ENCODE results near the gene CHST2.

The CHST2 gene

GRCh38 chr3:143165211-143165610, 45.6 kb downstream of the CHST2 start:
- no peak for TF ChIP-seq GATA2 (IDR thresholded peaks at IDR 0.05; ENCODE audit: low read depth, low read length)
- TF ChIP-seq GATA3 (IDR thresholded peaks at IDR 0.05; ENCODE audit: low read depth, low read length), result no peak

GRCh38 chr3:143166376-143166775, 46.8 kb downstream of the CHST2 start:
- TF ChIP-seq GATA3 (IDR thresholded peaks at IDR 0.05; ENCODE audit: low read depth, low read length) (no peak), GATA2 (IDR thresholded peaks at IDR 0.05; ENCODE audit: low read depth, low read length) (no peak)

- TF ChIP-seq GATA3 (IDR thresholded peaks at IDR 0.05; ENCODE audit: low read depth, low read length), result no peak
Measured at GRCh38 chr3:143167969-143168854, 48.6 kb downstream of the CHST2 start.

GRCh38 chr3:143168855-143169192, 49.3 kb downstream of the CHST2 start:
- TF ChIP-seq GATA3 (IDR thresholded peaks at IDR 0.05; ENCODE audit: low read depth, low read length) (no peak), GATA2 (IDR thresholded peaks at IDR 0.05; ENCODE audit: low read depth, low read length) (no peak)

- TF ChIP-seq GATA3 (IDR thresholded peaks at IDR 0.05; ENCODE audit: low read depth, low read length) (no peak), GATA2 (IDR thresholded peaks at IDR 0.05; ENCODE audit: low read depth, low read length) (no peak)
Measured at GRCh38 chr3:143170074-143170473, 50.5 kb downstream of the CHST2 start.

GRCh38 chr3:143170676-143171075, 51.1 kb downstream of the CHST2 start:
- TF ChIP-seq GATA2 (IDR thresholded peaks at IDR 0.05; ENCODE audit: low read depth, low read length) (no peak), GATA3 (IDR thresholded peaks at IDR 0.05; ENCODE audit: low read depth, low read length) (no peak)

GRCh38 chr3:143171141-143171980, 51.8 kb downstream of the CHST2 start:
- no peak for TF ChIP-seq GATA2 (IDR thresholded peaks at IDR 0.05; ENCODE audit: low read depth, low read length)
- no peak for TF ChIP-seq GATA3 (IDR thresholded peaks at IDR 0.05; ENCODE audit: low read depth, low read length)

- TF ChIP-seq GATA3 (IDR thresholded peaks at IDR 0.05; ENCODE audit: low read depth, low read length), result no peak
Measured at GRCh38 chr3:143172062-143172794, 52.7 kb downstream of the CHST2 start.

GRCh38 chr3:143172795-143173145, 53.2 kb downstream of the CHST2 start:
- TF ChIP-seq GATA2 (IDR thresholded peaks at IDR 0.05; ENCODE audit: low read depth, low read length) (no peak), GATA3 (IDR thresholded peaks at IDR 0.05; ENCODE audit: low read depth, low read length) (no peak)

GRCh38 chr3:143173242-143173641, 53.7 kb downstream of the CHST2 start:
- TF ChIP-seq GATA3 (IDR thresholded peaks at IDR 0.05; ENCODE audit: low read depth, low read length) (no peak), GATA2 (IDR thresholded peaks at IDR 0.05; ENCODE audit: low read depth, low read length) (no peak)
